OCI-LY7 (cell line): ENCODE data around the gene EMD. TPM values are rescaled to one million over a fixed set of nuclear protein-coding genes. Genes with fewer than 3 reads are reported as not detected.
A peak's percentile ranks its signal among the peaks of the same experiment; 100 is the strongest.
"Not testable (repeated sequence)": the region's sequence is repeated elsewhere in the genome, so short reads cannot be mapped to it uniquely, and the experiment has no call there.

Experiments
- BruUV-seq: library from RNA; stranded (reverse); fragments of 400-500 nt; replicated peaks from 2 replicates; lab custom pipeline; 2021; lab: Mats Ljungman, UMichigan
- CTCF ChIA-PET: fragments of 300-600 bp; sonication (Branson Sonifier 250); formaldehyde crosslinking; loops from one replicate; lab custom pipeline; 2022; ENCODE audit warnings: antibody characterized with exemption; ENCODE audit not compliant: unreplicated experiment; lab: Charles Lee
- POLR2A ChIA-PET: fragments of 300-600 bp; sonication (Branson Sonifier 250); formaldehyde crosslinking; loops from one replicate; lab custom pipeline; 2022; ENCODE audit warnings: antibody characterized with exemption; lab: Charles Lee
- DNase-seq: peaks from one replicate; pipeline ENCODE4 v3.0.0-alpha.2; 2015; ENCODE audit warnings: low spot score
- H2AFZ ChIP-seq: fragments of 200-600 bp; sonication (generic), shearing (Covaris generic); 2 replicates; pipeline ENCODE4 v1.6.1; 2014; ENCODE audit warnings: mild to moderate bottlenecking, antibody characterized with exemption, low read length, moderate library complexity
- H3K27ac ChIP-seq: fragments of 200-600 bp; sonication (generic); 2 replicates; pipeline ENCODE4 v1.5.1; 2014; ENCODE audit warnings: mixed run types, low read depth, mild to moderate bottlenecking, moderate library complexity, low read length, inconsistent platforms; ENCODE audit not compliant: poor library complexity, severe bottlenecking
- H3K36me3 ChIP-seq: fragments of 200-600 bp; sonication (generic); 2 replicates; pipeline ENCODE4 v1.6.1; 2014; ENCODE audit warnings: mild to moderate bottlenecking, antibody characterized with exemption, low read length, moderate library complexity, mixed read lengths; ENCODE audit not compliant: insufficient read depth
- H3K4me1 ChIP-seq: fragments of 200-600 bp; sonication (generic); 2 replicates; pipeline ENCODE4 v1.5.1; 2014; ENCODE audit warnings: mild to moderate bottlenecking, low read length; ENCODE audit not compliant: insufficient read depth, poor library complexity, severe bottlenecking
- H3K4me2 ChIP-seq: fragments of 200-600 bp; sonication (generic); 2 replicates; pipeline ENCODE4 v1.6.1; 2014; ENCODE audit warnings: mild to moderate bottlenecking, low read length
- H3K4me3 ChIP-seq: fragments of 200-600 bp; sonication (generic); 2 replicates; pipeline ENCODE4 v1.5.1; 2014; ENCODE audit warnings: mild to moderate bottlenecking, low read depth, low read length; ENCODE audit not compliant: poor library complexity, severe bottlenecking
- H3K79me2 ChIP-seq: fragments of 200-600 bp; sonication (generic); 2 replicates; pipeline ENCODE4 v1.6.1; 2016; ENCODE audit warnings: low read depth, mild to moderate bottlenecking, low read length, moderate library complexity, mixed read lengths; ENCODE audit not compliant: insufficient read depth
- H3K9me2 ChIP-seq: fragments of 200-600 bp; sonication (generic); 2 replicates; pipeline ENCODE4 v1.6.1; 2016; ENCODE audit warnings: mild to moderate bottlenecking, low read length, mixed read lengths; ENCODE audit not compliant: insufficient read depth
- H3K9me3 ChIP-seq: fragments of 200-600 bp; sonication (generic); 2 replicates; pipeline ENCODE4 v1.6.1; 2014; ENCODE audit warnings: mild to moderate bottlenecking, mixed run types, low read length, mixed read lengths
- H4K20me1 ChIP-seq: fragments of 200-600 bp; sonication (generic); 2 replicates; pipeline ENCODE4 v1.6.1; 2014; ENCODE audit warnings: mild to moderate bottlenecking, antibody characterized with exemption, low read length, moderate library complexity, mixed read lengths; ENCODE audit not compliant: insufficient read depth
- CTCF ChIP-seq: fragments of 200-600 bp; sonication (generic); conservative IDR thresholded peaks from 2 replicates; pipeline ENCODE4 v1.5.1; 2014; ENCODE audit warnings: mild to moderate bottlenecking, antibody characterized with exemption, low read length, moderate library complexity, mixed read lengths
- EZH2phosphoT487 ChIP-seq: fragments of 200-600 bp; sonication (generic); IDR thresholded peaks from 2 replicates; pipeline ENCODE4 v1.6.1; 2018; ENCODE audit warnings: low read depth, borderline replicate concordance, mild to moderate bottlenecking, mixed run types, antibody characterized with exemption, low read length, moderate library complexity, mixed read lengths
- intact Hi-C: fragments of 100-400 bp; cut with micrococcal nuclease; formaldehyde crosslinking; loops from one replicate; pipeline ENCODE4 v1.10.0; 2022; ENCODE audit not compliant: unreplicated experiment
- total RNA-seq, 2 experiments: library from RNA; depleted of rRNA in 1 of 2; stranded (reverse); fragments of >200 nt in 1 of 2; shearing (Covaris generic) in 1 of 2; gene quantifications; 2 replicates each; pipeline ENCODE4 v1.2.3, GENCODE V29; 2014 to 2022

EMD gene
- total RNA-seq, 2 experiments from 2014 or later: 35.4 to 64.6 TPM

- CTCF ChIA-PET: no interaction called here
- POLR2A ChIA-PET: no interaction called here
- no peak for DNase-seq
These were observed 4.5 kb downstream of the EMD start for GRCh38 chrX:154383359-154384283.

GRCh38 chrX:154384284-154384892 lies 5.3 kb downstream of the EMD start:
- BruUV-seq: no TSS peak

More at GRCh38 chrX:154383359-154384283, 4.5 kb downstream of the EMD start:
- H3K27ac ChIP-seq: no peak overlapping the region
- no peaks in the 10 kb centered on the region for H3K9me3 ChIP-seq
- peaks cover 11% of the 10 kb centered on the region for H3K4me1 ChIP-seq
- no peaks in the 10 kb centered on the region for H3K9me2 ChIP-seq
- intact Hi-C loops: no loop called here
- no peak overlapping the region for H3K4me3 ChIP-seq
- BruUV-seq: no TSS peak
- H3K79me2 ChIP-seq: peaks cover 13% of the 10 kb centered on the region
- peaks cover 4% of the 10 kb centered on the region; the same call in 1 of the 2 replicates for H3K36me3 ChIP-seq
- H4K20me1 ChIP-seq: no peaks in the 10 kb centered on the region
- H2AFZ ChIP-seq: no peak overlapping the region
- TF ChIP-seq CTCF: no peak
- TF ChIP-seq EZH2phosphoT487: no peak
- H3K4me2 ChIP-seq: no peak overlapping the region

GRCh38 chrX:154388094-154388493 lies 9.0 kb downstream of the EMD start:
- H3K36me3 ChIP-seq, H3K4me3 ChIP-seq, BruUV-seq, H3K79me2 ChIP-seq, DNase-seq, intact Hi-C loops, POLR2A ChIA-PET, H3K9me2 ChIP-seq, H3K27ac ChIP-seq, H3K4me1 ChIP-seq, H4K20me1 ChIP-seq, CTCF ChIA-PET, H3K9me3 ChIP-seq, H2AFZ ChIP-seq, H3K4me2 ChIP-seq: not testable (repeated sequence)

More at GRCh38 chrX:154384284-154384892, 5.3 kb downstream of the EMD start:
- H3K36me3 ChIP-seq: peaks cover 4% of the 10 kb centered on the region; the same call in 1 of the 2 replicates
- no peaks in the 10 kb centered on the region for H3K9me3 ChIP-seq
- H3K4me3 ChIP-seq: no peak overlapping the region
- H3K79me2 ChIP-seq: peaks cover 11% of the 10 kb centered on the region
- H3K27ac ChIP-seq: no peak overlapping the region
- no peak overlapping the region for H3K4me2 ChIP-seq
- DNase-seq: no peak
- ChIA-PET CTCF (no interaction called here), POLR2A (no interaction called here)
- no peaks in the 10 kb centered on the region for H3K9me2 ChIP-seq
- no peaks in the 10 kb centered on the region for H4K20me1 ChIP-seq
- intact Hi-C loops: no loop called here
- no peak overlapping the region for H2AFZ ChIP-seq
- H3K4me1 ChIP-seq: peaks cover 11% of the 10 kb centered on the region
- TF ChIP-seq CTCF (peak; percentile 33; the same call in 1 of the 2 replicates), EZH2phosphoT487 (no peak)

GRCh38 chrX:154388649-154389048 lies 9.6 kb downstream of the EMD start:
- H3K4me1 ChIP-seq, H4K20me1 ChIP-seq, H3K27ac ChIP-seq, H2AFZ ChIP-seq, H3K36me3 ChIP-seq, H3K79me2 ChIP-seq, BruUV-seq, DNase-seq, H3K4me2 ChIP-seq, H3K9me3 ChIP-seq, intact Hi-C loops, CTCF ChIA-PET, H3K9me2 ChIP-seq, POLR2A ChIA-PET, H3K4me3 ChIP-seq: not testable (repeated sequence)
